Stromal cell of bone marrow (primary cell): ENCODE measurements around the gene SHISA7.
A peak's percentile ranks its signal among the peaks of the same experiment; 100 is the strongest.
"Not testable (repeated sequence)": the region's sequence is repeated elsewhere in the genome, so short reads cannot be mapped to it uniquely, and the experiment has no call there.

Experiments used
- DNase-seq: peaks from one replicate; pipeline ENCODE4 v3.0.0-alpha.2; 2012; ENCODE audit warnings: low read depth

Gene SHISA7

DNA sequence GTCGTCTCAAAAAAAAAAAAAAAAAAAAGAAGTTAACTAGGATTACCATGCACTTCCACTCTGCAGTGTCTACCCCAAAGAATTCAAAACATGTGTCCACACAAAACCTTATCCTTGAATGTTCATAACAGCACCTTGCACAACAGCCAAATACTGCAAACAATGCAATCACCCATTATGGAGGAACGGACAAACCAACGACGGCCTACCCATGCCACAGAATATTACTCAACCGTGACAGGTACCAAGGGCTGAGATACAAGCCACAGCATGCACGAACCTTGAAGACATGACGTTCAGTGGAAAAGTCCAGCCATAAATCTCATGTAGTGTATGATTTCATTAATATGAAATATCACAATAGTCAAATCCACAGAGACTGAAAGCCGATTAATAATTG is 3.0 kb upstream of the SHISA7 start:
- DNase-seq, result no peak

GRCh38 chr19:55444646-55445045 is 1.5 kb upstream of the SHISA7 start:
- DNase-seq, result no peak

- DNase-seq, result no peak
Measured at GRCh38 chr19:55443824-55444480, 852 bp upstream of the SHISA7 start.

GRCh38 chr19:55442372-55442961 is 633 bp downstream of the SHISA7 start:
- DNase-seq, result no peak

DNA sequence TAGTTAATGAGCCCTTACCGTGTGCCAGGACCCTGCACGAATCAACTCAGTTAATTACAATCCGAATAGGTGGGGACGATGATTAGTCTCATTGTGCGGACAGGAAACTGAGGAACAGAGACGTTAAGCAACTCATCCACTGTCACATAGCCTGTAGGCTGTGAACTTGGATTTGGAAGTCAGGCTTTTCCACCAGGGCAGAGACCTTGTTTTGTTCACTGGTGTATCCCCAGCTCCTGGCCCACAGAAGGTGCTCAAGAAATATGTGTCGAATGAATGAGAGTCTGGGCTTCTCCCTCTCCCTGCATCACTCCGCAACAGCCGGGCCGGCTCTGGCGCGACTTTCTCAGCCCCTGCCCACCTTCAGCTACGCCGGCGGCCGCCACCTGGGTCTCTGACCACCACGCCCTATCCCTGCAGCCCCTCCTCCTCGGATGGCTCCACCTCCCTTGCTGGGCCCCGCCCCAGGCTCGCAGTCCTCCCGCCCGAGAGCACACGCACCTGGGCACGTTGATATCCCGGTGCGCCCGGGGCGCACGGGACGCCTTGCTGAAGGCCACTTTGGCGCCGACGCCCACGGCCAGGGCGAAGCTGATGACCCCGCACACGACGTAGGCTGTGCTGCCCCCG is 1.3 kb downstream of the SHISA7 start:
- no peak for DNase-seq

DNA sequence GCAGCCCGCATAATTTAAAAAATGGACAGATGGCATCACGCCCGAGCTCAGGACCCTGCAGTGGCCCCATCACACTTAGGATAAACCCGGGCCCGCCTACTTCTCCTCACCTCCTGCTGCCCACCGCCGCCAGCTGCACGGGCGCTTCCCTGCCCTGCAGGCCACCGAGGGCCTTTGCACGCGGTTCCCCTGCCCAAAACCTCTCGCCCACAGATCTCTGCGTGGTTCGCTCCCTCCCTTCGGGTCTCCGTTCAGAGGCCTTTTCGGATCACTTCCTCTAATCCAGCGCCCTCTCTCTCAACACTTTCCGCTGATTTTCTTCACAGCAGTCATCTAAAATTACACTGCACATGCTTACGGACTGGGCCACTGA is 1.8 kb downstream of the SHISA7 start:
- no peak for DNase-seq

DNA sequence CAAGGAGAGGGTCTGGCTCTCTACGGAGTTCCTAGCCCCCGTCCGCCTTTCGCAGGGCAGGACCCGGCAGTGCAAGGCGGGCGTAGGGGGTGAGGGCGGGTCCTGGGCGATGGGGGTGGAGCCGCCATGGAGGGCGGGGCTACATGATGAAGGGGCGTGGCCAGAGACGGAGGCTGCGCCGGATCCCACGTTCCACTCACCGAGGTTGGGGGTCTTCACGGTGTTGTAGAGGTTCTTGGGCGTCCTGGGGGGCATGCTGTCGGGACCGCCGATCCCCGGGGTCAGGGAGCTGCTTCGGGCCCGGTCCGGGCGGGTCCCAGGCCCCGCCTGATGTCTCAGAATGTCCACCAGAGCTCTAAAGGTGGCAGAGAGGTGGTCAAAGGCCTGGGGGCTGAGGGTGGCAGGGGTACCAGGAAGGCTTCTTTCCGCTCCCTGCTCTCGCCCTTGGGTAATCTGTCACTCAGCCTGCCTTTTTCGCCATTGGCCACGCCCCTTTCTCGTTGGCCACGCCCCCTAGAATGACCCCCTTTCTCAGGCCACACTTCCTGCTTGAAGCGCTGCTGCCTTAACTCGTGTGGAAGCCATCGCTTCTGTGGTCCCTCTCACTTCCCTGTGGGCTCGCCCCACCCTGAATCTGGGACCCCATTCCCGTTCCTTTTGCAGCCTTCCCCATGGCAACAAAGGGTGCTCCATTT is 2.5 kb downstream of the SHISA7 start:
- no peak for DNase-seq

- DNase-seq, result no peak
Measured at GRCh38 chr19:55439052-55439451, 4.0 kb downstream of the SHISA7 start.

DNA sequence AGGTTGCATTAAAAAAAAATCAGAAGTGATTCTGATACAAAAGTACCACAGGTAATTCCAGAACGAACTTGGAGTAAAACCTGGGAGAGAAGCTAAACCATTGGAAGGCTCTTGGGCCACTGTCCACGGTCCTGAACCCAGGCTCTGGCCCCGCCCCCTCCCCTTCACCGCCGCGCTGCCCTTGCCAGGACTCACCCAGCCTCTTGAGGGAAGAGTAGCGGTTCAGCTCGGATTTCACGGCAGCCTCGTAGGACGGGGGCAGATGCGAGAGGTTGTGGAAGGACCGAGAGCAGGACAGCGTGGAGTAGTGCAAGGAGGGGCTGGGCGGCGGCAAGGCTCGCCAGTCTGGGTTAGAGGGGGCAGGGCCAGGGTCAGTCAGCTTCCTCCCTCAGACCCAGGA is 5.7 kb downstream of the SHISA7 start:
- DNase-seq, result peak; percentile 31

DNA sequence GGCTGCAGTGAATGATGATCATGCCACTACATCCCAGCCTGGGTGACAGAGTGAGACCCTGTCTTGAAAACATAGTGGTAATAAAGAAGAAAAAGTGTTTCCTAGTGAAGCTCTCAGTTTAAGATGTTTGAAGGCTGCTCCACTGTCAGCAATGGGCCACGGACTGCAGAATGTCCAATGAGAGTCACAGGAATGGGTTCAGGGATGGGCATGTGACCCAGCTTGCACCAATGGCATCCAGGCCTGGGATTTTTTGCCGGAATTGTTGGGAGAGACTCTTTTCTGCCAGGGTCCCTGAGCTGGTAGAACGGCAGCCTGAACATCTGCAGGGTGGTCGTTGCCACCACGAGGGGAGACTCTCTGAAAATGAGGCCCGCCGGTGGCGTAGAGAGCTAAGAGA is 6.3 kb downstream of the SHISA7 start:
- DNase-seq, result no peak

- no peak for DNase-seq
Measured at GRCh38 chr19:55435020-55435419, 8.1 kb downstream of the SHISA7 start.

GRCh38 chr19:55434356-55434919 is 8.7 kb downstream of the SHISA7 start:
- no peak for DNase-seq

- no peak for DNase-seq
Measured at GRCh38 chr19:55433292-55433691, 9.8 kb downstream of the SHISA7 start.

DNA sequence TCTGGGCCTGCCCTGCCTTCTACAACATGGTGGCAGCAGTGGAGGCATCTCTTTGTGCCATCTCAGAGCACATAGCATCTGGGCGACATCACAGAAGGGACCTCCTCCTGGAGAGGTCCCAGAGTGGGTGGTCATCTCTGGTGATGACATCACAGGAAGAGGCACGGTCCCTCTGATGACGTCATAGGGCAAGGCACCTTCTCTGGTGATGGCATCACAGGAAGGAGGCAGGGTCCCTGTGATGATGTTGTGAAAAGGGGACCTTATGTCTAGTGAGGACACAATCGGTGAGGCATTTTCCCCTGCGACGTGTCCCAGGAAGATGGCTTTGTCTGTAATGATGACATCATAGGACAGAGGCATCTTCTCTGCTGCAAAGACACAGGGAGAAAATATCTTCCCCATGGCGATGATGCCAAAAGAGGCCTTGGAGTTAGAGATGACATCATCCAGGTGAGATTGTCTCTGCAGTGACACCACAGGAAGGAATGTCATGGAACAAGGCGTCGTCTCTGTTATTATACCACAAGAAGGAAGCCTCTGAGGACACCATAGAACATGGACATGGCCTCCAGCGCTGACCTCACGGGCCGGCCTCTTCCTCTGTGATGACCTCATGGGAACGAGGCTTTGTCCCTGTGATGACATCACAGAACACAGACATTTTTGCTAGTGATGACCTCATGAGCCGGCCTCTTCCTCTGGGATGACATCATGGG is 10.7 kb downstream of the SHISA7 start:
- DNase-seq, result no peak

DNA sequence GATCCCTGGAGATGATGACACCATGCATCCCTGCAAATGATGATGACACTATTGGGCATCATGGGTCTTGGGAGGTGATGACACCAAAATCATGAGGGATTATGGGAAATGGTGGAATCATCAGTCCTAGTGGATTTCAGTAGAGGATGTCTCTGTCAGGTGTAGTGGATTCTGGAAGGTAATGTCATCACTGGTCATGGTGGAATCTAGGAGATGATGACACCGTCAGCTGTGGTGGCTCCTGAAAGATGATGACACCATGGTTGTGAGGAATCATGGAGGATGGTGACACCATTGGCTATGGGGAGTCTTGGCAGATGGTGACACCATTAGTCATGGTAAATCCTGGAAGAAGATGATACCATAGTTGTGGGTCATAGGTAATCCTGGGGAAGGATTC is 11.9 kb downstream of the SHISA7 start:
- DNase-seq, result no peak

GRCh38 chr19:55426042-55426441 is 17.1 kb downstream of the SHISA7 start:
- DNase-seq, result no peak

GRCh38 chr19:55424518-55424917 is 18.6 kb downstream of the SHISA7 start:
- no peak for DNase-seq

- no peak for DNase-seq
Measured at GRCh38 chr19:55423225-55424005, 19.7 kb downstream of the SHISA7 start.

- not testable (repeated sequence) for DNase-seq
Measured at GRCh38 chr19:55421281-55421680, 21.8 kb downstream of the SHISA7 start.

GRCh38 chr19:55419624-55420236 is 23.4 kb downstream of the SHISA7 start:
- no peak for DNase-seq

DNA sequence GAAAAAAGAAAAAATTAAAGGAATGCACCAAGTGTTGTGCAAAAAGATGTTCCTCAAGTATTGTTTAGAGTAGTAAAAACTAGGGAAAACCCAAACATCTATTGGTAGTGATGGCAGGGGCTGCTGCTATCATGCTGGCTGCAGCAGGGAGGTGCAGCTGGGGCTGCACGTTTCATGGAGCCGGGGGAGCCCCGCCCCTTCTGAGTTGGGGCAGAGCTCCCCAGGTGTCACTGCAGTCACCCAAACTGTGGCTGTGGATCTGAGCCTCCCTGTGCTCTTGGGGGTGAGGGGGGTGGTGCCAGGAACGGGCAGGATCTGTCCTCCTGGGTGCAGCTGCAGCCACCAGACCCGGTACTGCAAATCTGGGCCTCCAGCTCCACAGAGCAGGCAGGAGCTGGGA is 24.0 kb downstream of the SHISA7 start:
- DNase-seq, result no peak
